Sigmoid colon (tissue), 4 donors: ENCODE results near the gene PAIP2B.

ENCODE experiments used
- CTCF ChIP-seq, 4 experiments: fragments of 450-650 bp in 3 of 4; fragments of 200-600 bp in 1 of 4; IDR thresholded peaks; one replicate each; pipeline ENCODE4 v1.5.1; 2016 to 2019; ENCODE audit warnings: antibody characterized with exemption in 4 of 4, mild to moderate bottlenecking in 3 of 4, moderate library complexity in 2 of 4
- POLR2A ChIP-seq, 2 donors: fragments of 450-650 bp; IDR thresholded peaks; one replicate each; pipeline ENCODE4 v1.6.1; 2016; ENCODE audit warnings: antibody characterized with exemption in 2 of 2, mild to moderate bottlenecking in 2 of 2, moderate library complexity in 2 of 2
- POLR2AphosphoS5 ChIP-seq, 4 donors: sonication (generic); formaldehyde crosslinking; IDR thresholded peaks; one replicate each; pipeline ENCODE4 v1.6.1; 2017; ENCODE audit warnings: antibody characterized with exemption in 4 of 4

GRCh38 chr2:71261534-71261933, 34.6 kb upstream of the PAIP2B start:
- TF ChIP-seq CTCF (IDR thresholded peaks at IDR 0.05) (no peak), POLR2A (IDR thresholded peaks at IDR 0.05) (no peak), POLR2AphosphoS5 (IDR thresholded peaks at IDR 0.05) (no peak)
